ENCODE measurements around the gene APLP2.
"Not testable (repeated sequence)": the region's sequence is repeated elsewhere in the genome, so short reads cannot be mapped to it uniquely, and the experiment has no call there.

APLP2 gene

GRCh38 chr11:130092661-130093060 lies 23.0 kb downstream of the APLP2 start:
- DNase-seq (ENCODE audit: low spot score): no peak

DNA sequence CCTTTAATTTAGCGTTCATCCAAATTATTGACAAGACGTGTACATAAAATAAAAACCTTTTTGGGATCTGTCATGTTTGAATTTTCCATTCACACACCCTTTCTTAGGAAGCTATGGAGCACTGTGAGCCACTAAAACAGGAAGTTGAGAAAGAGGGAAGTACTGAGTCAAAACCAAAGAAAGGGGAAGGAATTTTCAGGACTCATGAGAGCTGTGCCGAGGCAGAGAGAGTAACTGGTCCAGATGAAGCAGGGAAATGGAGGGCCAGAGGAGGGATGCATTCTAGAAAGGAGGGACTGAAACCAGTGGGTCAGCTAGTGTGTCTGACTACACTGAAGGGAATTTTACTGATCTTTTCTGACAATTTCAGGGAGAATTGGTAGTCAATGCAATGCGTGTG lies 24.9 kb downstream of the APLP2 start:
- DNase-seq (ENCODE audit: low spot score): no peak

- no peak for DNase-seq (ENCODE audit: low spot score)
Measured at GRCh38 chr11:130095326-130095725, 25.6 kb downstream of the APLP2 start.

DNA sequence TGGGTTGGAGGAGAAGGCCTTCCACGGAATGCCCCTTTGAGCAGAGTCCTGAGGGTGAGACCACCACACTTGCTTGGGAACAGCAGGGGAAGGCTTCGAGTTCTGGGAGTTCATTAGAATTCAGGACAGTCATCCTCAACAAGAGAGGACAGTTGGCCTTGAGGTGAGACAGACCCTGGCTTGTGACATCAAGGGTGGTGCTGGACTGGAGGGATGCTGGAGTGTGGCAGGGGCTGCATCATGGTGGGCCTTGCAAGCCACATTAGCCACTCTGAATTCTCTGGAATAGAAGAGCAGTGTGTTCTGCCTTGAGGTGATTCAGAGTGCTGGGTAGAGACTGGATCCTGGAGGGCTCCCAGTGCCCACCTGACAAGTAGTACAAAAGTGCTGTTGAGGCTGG lies 26.3 kb downstream of the APLP2 start:
- no peak for DNase-seq (ENCODE audit: low spot score)

DNA sequence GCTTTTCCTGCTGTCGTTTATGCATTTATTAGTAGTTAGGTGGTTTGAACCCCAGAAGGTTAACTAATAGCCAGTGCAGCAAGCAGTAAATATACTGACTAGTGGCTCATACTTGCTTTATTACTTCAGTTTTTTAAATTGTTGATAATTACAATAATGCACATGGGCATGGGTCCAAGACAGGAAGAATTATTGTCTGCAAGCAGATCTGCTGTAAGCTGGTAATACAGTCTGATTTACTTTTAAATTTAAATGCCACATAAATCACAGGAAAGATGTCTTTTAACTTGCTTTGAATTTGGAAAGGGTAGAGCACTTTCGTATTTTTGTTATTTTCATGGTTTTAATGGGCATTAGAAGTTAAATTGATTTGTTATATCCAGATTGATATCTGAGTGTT lies 27.1 kb downstream of the APLP2 start:
- no peak for DNase-seq (ENCODE audit: low spot score)

GRCh38 chr11:130097285-130097684 lies 27.6 kb downstream of the APLP2 start:
- no peak for DNase-seq (ENCODE audit: low spot score)

- no peak for DNase-seq (ENCODE audit: low spot score)
Measured at GRCh38 chr11:130099356-130099755, 29.7 kb downstream of the APLP2 start.

- no peak for DNase-seq (ENCODE audit: low spot score)
Measured at GRCh38 chr11:130100381-130101095, 30.8 kb downstream of the APLP2 start.

DNA sequence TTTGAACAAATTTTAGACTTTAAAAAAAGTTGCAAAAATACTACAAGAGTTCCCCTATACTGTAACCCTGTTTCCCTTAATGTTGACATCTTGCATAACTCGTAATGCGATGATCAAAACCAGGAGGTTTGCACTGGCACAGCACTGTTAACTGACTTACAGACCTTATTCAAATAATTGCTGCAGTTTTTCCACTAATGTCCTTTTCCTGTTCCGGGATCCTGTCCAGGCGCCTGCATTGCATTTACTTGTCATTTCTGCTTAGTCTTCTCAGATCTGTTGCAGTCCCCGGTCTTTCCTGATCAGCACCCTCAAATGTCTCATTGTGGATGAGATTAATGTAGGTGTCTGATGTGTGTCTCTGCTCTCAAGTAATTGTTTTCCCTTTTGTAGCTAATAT lies 32.0 kb downstream of the APLP2 start:
- no peak for DNase-seq (ENCODE audit: low spot score)

DNA sequence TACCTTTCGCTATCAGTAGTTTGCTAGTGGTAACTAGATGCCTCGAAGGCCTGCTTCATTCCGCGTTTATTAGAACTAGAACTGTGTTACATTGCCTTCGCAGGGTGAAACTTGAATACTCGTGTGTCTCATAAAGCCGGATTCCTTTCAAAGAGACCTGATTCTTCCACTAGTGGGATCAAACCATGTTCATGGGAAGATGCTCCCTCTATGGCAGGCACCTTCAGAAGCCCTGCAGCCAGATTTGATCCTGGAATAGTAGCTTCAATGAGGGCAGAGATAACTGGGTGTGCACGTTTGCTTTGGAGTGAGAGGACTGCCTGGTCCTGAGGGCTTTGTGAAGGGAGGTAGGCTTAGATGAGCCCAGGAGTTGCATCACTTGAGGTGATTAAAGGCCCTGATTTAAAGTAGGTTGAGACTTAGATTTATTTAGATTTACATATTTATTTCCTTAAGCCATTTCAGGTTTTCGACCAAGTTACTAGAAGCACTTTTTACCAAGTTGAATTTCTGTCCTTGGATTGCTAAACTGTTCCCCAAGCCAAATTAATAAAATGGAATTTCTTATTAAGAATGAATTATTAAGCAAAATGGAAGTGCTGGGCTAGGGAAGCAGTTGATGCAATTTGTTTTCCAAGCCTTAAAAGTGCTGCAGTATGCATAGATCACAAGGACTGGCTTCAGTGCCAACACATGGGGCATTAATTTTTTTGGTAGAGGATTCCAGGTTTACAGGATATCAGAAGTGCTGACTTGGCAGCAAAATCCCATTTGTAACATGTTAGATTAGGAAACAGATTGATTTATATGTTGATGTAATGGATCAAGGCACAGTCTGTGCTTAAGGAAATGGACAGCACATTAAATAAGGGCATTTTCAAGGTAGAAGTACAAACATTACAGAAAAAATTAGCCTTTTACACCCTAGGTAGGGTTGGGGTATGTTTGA lies 32.9 kb downstream of the APLP2 start:
- no peak for DNase-seq (ENCODE audit: low spot score)

GRCh38 chr11:130103296-130103814 lies 33.7 kb downstream of the APLP2 start:
- DNase-seq (ENCODE audit: low spot score): no peak

GRCh38 chr11:130106381-130106780 lies 36.7 kb downstream of the APLP2 start:
- no peak for DNase-seq (ENCODE audit: low spot score)

- DNase-seq (ENCODE audit: low spot score): not testable (repeated sequence)
Measured at GRCh38 chr11:130108671-130109070, 39.0 kb downstream of the APLP2 start.

DNA sequence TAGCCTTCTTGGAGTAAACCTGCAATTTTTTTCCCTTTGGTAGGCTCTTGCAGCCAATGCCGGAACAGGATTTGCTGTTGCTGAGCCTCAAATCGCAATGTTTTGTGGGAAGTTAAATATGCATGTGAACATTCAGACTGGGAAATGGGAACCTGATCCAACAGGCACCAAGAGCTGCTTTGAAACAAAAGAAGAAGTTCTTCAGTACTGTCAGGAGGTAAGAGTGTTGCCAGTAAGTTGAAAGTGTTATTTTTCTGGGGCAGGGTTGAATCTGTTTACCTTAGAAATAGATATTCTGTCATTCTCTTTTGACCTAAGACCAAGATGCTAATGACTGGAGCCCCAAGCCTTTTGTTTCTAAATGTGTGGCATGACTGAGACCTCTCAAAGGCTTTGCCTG lies 39.7 kb downstream of the APLP2 start:
- DNase-seq (ENCODE audit: low spot score): no peak

- DNase-seq (ENCODE audit: low spot score): no peak
Measured at GRCh38 chr11:130110339-130111108, 40.8 kb downstream of the APLP2 start.

- no peak for DNase-seq (ENCODE audit: low spot score)
Measured at GRCh38 chr11:130112071-130112830, 42.6 kb downstream of the APLP2 start.

GRCh38 chr11:130114281-130114680 lies 44.6 kb downstream of the APLP2 start:
- no peak for DNase-seq (ENCODE audit: low spot score)

DNA sequence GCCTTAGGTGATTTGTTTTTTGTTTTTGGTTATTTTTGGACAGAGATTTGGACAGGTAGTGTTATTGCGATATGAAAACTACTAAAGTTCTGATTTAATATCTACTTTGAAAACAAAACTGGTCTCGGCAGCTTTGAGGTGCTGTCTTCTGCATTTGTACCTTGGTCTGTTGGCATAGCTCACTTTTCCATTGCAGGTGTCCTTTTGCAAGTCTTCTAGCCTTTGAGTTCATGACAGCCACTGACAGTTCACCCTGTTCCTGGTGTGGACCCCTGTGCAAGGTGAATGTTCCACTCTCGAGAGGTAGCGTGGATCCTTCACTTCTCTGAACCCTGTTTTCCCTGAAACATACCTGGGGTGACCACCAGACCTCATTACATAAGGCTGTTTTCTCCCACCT lies 45.0 kb downstream of the APLP2 start:
- DNase-seq (ENCODE audit: low spot score): no peak

- no peak for DNase-seq (ENCODE audit: low spot score)
Measured at GRCh38 chr11:130115218-130115617, 45.5 kb downstream of the APLP2 start.

DNA sequence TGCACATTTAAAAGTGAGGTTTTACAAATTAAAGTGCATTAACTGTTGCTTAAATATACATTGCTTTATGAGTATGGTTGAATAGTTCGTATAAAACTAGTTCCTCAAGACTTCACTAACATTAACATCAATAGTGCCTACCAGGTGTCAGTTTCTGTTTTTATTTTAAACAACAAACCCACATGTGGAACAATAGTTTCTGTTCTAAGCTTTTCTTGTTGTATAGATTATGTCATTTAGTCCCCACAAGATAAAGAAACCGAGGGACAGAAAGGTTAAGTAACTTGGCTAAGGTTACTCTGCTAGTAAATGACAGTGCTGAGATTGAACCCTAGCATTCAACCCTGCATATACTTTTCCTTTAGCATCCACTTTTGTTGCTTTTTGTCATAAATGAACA lies 48.5 kb downstream of the APLP2 start:
- DNase-seq (ENCODE audit: low spot score): no peak

- no peak for DNase-seq (ENCODE audit: low spot score)
Measured at GRCh38 chr11:130118636-130119387, 49.1 kb downstream of the APLP2 start.

All from iPS-NIHi11 (cell line).